Measurements from ENCODE around the gene ZNF74. TPM values are rescaled to one million over a fixed set of nuclear protein-coding genes. Genes with fewer than 3 reads are reported as not detected.
A peak's percentile ranks its signal among the peaks of the same experiment; 100 is the strongest.
"Not testable (repeated sequence)": the region's sequence is repeated elsewhere in the genome, so short reads cannot be mapped to it uniquely, and the experiment has no call there.

ZNF74 gene
- total RNA-seq, 1 donor from 2014 or later: 10.7 TPM

- intact Hi-C loops (cut with DNase I): no loop called here
- Histone ChIP-seq H3K36me3 (no peaks in the 10 kb centered on the region), H3K9me3 (no peaks in the 10 kb centered on the region), H3K27me3 (no peaks in the 10 kb centered on the region), H3K4me3 (no peak overlapping the region), H3K27ac (no peak overlapping the region), H3K4me1 (peaks cover 4% of the 10 kb centered on the region)
- ATAC-seq: no peak
- DNase-seq: peak; percentile 6
- no peak for TF ChIP-seq CTCF (IDR thresholded peaks at IDR 0.05)
These were observed 20.5 kb downstream of the ZNF74 start for GRCh38 chr22:20414450-20414849.

DNA sequence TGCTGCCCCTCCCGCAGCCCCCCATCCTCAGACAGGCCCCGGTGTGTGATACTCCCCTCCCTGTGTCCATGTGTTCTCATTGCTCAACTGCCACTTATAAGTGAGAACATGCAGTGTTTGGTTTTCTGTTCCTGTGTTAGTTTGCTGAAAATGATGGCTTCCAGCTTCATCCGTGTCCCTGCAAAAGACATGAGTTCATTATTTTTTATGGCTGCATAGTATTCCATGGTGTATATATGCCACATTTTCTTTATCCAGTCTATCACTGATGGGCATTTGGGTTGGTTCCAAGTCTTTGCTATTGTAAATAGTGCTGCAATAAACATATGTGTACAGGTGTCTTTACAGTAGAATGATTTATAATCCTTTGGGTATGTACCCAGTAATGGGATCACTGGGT is 21.3 kb downstream of the ZNF74 start:
- H3K4me1 ChIP-seq, H3K9me3 ChIP-seq, H3K27ac ChIP-seq, H3K27me3 ChIP-seq, H3K4me3 ChIP-seq, ATAC-seq, H3K36me3 ChIP-seq: not testable (repeated sequence)
- DNase-seq: peak; percentile 16
- intact Hi-C loops (cut with DNase I): loop anchor here (5.0 kb wide), 1 partner anchor 42 kb away; no protein-coding TSS in a partner anchor

- intact Hi-C loops (cut with DNase I): loop anchor here (5.0 kb wide), 1 partner anchor 42 kb away; no protein-coding TSS in a partner anchor
- not testable (repeated sequence) for H3K27ac ChIP-seq, H3K36me3 ChIP-seq, H3K4me1 ChIP-seq, ATAC-seq, H3K27me3 ChIP-seq, DNase-seq, H3K9me3 ChIP-seq, H3K4me3 ChIP-seq
These were observed 21.7 kb downstream of the ZNF74 start for GRCh38 chr22:20415699-20416098.

DNA sequence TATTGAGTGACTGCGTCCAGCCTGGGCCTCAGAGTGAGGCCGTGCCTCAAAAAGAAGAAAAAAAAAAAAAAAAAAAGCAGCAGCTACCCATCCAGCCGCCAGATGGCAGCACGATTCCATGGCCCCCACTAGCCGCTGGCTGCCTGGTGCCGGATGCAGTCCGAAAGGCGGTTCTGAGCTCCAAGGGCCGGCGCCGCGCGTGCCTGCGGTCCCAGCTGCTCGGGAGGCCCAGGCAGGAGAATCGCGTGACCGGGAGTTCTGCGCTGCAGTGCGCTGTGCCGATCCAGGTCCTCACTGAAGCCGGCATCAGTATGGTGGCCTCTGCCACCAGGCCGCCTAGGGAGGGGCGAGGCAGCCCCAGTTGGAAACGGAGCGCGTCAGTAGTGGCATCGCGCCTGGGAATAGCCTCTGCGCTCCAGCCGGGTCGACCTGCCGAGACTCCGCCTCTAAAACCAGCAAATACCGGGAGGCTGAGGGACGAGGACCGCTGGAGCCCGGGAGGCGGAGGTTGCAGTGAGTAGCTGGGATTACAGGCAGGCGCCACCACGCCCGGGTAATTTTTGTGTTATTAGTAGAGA is 24.3 kb downstream of the ZNF74 start:
- no peak overlapping the region for H3K27ac ChIP-seq
- H3K4me1 ChIP-seq: peaks cover 4% of the 10 kb centered on the region
- no peaks in the 10 kb centered on the region for H3K36me3 ChIP-seq
- H3K27me3 ChIP-seq: no peaks in the 10 kb centered on the region
- H3K4me3 ChIP-seq: peak overlapping the region; percentile 48
- DNase-seq: peak; percentile 92
- peak; percentile 84 for TF ChIP-seq CTCF (IDR thresholded peaks at IDR 0.05)
- intact Hi-C loops (cut with DNase I): loop anchor here (5.0 kb wide), 1 partner anchor 39 kb away; no protein-coding TSS in a partner anchor
- peak; percentile 96 for ATAC-seq
- no peaks in the 10 kb centered on the region for H3K9me3 ChIP-seq

DNA sequence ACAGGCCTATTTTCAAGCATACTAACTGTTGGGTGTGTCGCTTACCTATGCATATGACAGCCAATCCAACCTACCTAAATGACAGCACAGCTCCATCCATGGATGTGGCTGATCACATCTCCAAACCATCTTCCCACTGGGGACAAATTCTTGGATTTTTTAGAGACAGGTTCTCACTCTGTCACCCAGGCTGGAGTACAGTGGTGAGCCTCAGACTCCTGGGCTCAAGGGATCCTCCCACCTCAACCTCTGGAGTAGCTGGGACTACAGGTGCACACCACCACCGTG is 25.7 kb downstream of the ZNF74 start:
- intact Hi-C loops (cut with DNase I): loop anchor here (5.0 kb wide), 1 partner anchor 38 kb away; no protein-coding TSS in a partner anchor
- H3K36me3 ChIP-seq: no peaks in the 10 kb centered on the region
- no peaks in the 10 kb centered on the region for H3K27me3 ChIP-seq
- no peak for TF ChIP-seq CTCF (IDR thresholded peaks at IDR 0.05)
- DNase-seq: no peak
- H3K4me3 ChIP-seq: no peak overlapping the region
- no peak for ATAC-seq
- peaks cover 4% of the 10 kb centered on the region for H3K4me1 ChIP-seq
- H3K9me3 ChIP-seq: no peaks in the 10 kb centered on the region
- H3K27ac ChIP-seq: no peak overlapping the region

DNA sequence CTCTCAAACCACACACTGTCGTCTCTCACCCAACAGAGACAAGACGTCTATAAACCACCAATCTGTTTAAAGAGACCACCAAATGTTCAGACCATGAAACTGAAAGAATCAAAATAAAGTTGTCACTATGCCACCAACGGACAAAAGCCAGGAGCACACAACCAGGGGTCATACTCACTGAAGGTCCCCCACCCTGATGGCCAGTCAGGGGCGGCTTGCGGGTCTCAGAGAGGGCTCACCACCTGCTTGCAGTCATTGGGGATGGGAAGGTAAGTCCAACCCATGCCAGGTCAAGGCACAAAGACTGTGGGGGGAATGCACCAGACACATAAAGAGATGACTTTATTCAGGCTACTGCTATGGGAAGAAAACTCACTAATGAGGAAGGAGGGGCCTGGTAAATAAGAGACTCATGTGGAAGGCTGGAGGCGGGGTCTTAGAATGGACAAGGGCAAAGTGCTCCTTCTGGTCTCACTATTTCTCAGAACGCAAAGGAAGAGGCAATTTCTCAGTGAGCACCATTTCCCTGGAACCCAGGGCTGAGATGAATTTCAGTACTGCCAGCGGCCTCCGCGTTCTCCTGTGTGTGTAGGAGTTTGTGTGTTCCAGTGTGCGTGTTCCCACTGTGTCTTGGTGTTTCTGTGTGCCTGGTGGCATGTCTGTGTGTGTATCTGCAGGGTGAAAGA is 26.3 kb downstream of the ZNF74 start:
- no peak overlapping the region for H3K27ac ChIP-seq
- H3K4me1 ChIP-seq: peaks cover 4% of the 10 kb centered on the region
- peak; percentile 38 for DNase-seq
- no peaks in the 10 kb centered on the region for H3K27me3 ChIP-seq
- H3K9me3 ChIP-seq: no peaks in the 10 kb centered on the region
- H3K4me3 ChIP-seq: no peak overlapping the region
- intact Hi-C loops (cut with DNase I): no loop called here
- no peak for ATAC-seq
- no peak for TF ChIP-seq CTCF (IDR thresholded peaks at IDR 0.05)
- no peaks in the 10 kb centered on the region for H3K36me3 ChIP-seq

Data from upper lobe of right lung (tissue), 1 donor.